HG02759 (cell line): ENCODE measurements around the gene UGT1A7.
"Not testable (repeated sequence)": the region's sequence is repeated elsewhere in the genome, so short reads cannot be mapped to it uniquely, and the experiment has no call there.

ENCODE experiments used
- ATAC-seq: cut with Tn5 transposase; IDR thresholded peaks from one replicate; pipeline ENCODE4 v1.9.1; 2021; ENCODE audit warnings: mild to moderate bottlenecking, moderate library complexity; ENCODE audit not compliant: unreplicated experiment

Gene UGT1A7

GRCh38 chr2:233681521-233682099, at the start of gene UGT1A7:
Gene UGT1A7, plus strand, starts transcription at chr2:233681901. Its CDS starts 37 bp downstream, at chr2:233681938.
- ATAC-seq = no peak

- not testable (repeated sequence) for ATAC-seq
Measured at GRCh38 chr2:233636306-233636705, 45.4 kb upstream of the UGT1A7 start, which contains the start of gene UGT1A10. Gene UGT1A10, plus strand, starts transcription at chr2:233636448. Its CDS starts 75 bp downstream, at chr2:233636523.

GRCh38 chr2:233638836-233639235, 42.9 kb upstream of the UGT1A7 start:
- no peak for ATAC-seq

- no peak for ATAC-seq
Measured at GRCh38 chr2:233639860-233640259, 41.8 kb upstream of the UGT1A7 start.

GRCh38 chr2:233643128-233643527, 38.6 kb upstream of the UGT1A7 start:
- no peak for ATAC-seq

- not testable (repeated sequence) for ATAC-seq
Measured at GRCh38 chr2:233646033-233646432, 35.7 kb upstream of the UGT1A7 start.

- no peak for ATAC-seq
Measured at GRCh38 chr2:233650981-233651380, 30.7 kb upstream of the UGT1A7 start.

- no peak for ATAC-seq
Measured at GRCh38 chr2:233651430-233651829, 30.3 kb upstream of the UGT1A7 start.

GRCh38 chr2:233654501-233654900, 27.2 kb upstream of the UGT1A7 start:
- ATAC-seq = no peak

- ATAC-seq = no peak
Measured at GRCh38 chr2:233655043-233655442, 26.7 kb upstream of the UGT1A7 start.

- not testable (repeated sequence) for ATAC-seq
Measured at GRCh38 chr2:233655943-233656342, 25.8 kb upstream of the UGT1A7 start.

GRCh38 chr2:233656443-233656842, 25.3 kb upstream of the UGT1A7 start:
- ATAC-seq = no peak

GRCh38 chr2:233658610-233659009, 23.1 kb upstream of the UGT1A7 start:
- ATAC-seq = no peak

GRCh38 chr2:233663911-233664310, 17.8 kb upstream of the UGT1A7 start:
- ATAC-seq = no peak

- no peak for ATAC-seq
Measured at GRCh38 chr2:233668605-233669260, 13.0 kb upstream of the UGT1A7 start.

GRCh38 chr2:233671290-233672161, 10.2 kb upstream of the UGT1A7 start, which contains the start of gene UGT1A9:
Gene UGT1A9, plus strand, starts transcription at chr2:233671898. Its CDS starts 37 bp downstream, at chr2:233671935.
- ATAC-seq = no peak

- no peak for ATAC-seq
Measured at GRCh38 chr2:233672886-233673285, 8.8 kb upstream of the UGT1A7 start.

- no peak for ATAC-seq
Measured at GRCh38 chr2:233673896-233674295, 7.8 kb upstream of the UGT1A7 start.

GRCh38 chr2:233674314-233674713, 7.4 kb upstream of the UGT1A7 start:
- ATAC-seq = no peak

- ATAC-seq = no peak
Measured at GRCh38 chr2:233674995-233675394, 6.7 kb upstream of the UGT1A7 start.

- no peak for ATAC-seq
Measured at GRCh38 chr2:233676046-233676445, 5.7 kb upstream of the UGT1A7 start.
